Superior temporal gyrus (tissue), 1 donor: ENCODE data around the gene LRRN4CL.
"Not testable (repeated sequence)": the region's sequence is repeated elsewhere in the genome, so short reads cannot be mapped to it uniquely, and the experiment has no call there.

Experiments used
- DNase-seq: peaks from one replicate; pipeline ENCODE4 v3.0.0-alpha.2; 2016; ENCODE audit errors: extremely low spot score

Gene LRRN4CL

DNA sequence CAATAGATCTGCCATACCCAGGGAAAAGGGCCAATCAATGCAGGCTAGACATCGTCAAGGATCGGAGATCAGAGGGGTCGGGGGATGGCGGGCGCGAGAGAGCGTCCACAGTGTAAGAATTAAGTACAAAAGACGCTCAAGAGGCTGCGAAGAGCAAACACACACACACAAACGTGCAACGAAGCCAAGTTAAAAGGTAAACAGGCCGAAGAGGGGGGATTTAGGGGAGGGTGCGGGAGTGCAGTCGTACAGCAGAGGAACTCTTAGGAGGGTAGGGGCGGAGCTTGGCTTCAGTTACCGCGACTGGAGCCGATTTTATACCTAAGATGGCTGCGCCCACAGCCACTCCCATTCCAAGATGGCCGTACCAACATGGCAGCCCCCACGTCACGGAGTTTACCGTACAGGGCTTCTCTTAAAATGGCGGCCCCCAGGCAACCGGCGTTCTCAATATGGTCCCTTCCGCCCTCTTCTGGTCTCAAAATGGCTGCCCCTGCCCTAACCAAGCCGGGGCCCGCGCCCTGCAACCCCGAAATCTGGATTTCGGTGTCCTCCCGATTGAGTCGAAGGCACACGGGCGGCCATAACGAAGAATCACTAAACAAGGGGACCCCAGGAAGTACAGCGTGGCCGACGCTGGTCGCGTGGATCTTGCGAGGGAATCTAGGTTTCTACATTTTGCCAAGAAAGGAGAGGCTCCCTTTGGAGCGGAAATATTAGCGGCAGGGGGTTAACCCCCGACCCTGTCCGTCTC is 20.1 kb upstream of the LRRN4CL start:
- peak; percentile 99 for DNase-seq

DNA sequence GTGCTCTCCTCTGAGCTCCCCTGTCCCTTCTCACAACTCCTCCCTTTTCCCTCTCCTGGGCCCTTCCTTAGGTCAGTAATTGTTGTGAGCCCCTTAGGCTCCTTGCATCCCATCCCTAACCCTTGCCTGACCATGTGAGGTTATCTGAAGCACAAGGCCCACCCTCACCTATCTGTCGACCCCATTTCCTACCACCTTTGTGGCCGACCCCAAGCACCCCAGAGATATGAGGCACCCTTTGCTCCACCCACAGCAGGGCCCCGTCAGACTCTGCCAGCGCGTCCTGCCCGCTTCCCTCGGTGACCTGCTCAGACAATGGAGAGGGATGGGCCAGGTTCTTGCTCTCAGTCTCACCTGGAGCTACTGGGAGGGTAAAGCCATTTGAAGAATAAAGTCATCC is 19.5 kb upstream of the LRRN4CL start:
- no peak for DNase-seq

GRCh38 chr11:62708392-62708791 is 19.1 kb upstream of the LRRN4CL start:
- DNase-seq = peak; percentile 26

- peak; percentile 84 for DNase-seq
Observed at GRCh38 chr11:62707277-62707861, 18.0 kb upstream of the LRRN4CL start, which contains the start of the genes BSCL2 and GNG3. Gene BSCL2, minus strand, starts transcription at chr11:62707424. Its CDS starts 229 bp downstream, at chr11:62707195. Gene GNG3, plus strand, starts transcription at chr11:62707676. Its CDS starts 620 bp downstream, at chr11:62708296.

GRCh38 chr11:62706850-62707247 is 17.5 kb upstream of the LRRN4CL start:
- DNase-seq = no peak

DNA sequence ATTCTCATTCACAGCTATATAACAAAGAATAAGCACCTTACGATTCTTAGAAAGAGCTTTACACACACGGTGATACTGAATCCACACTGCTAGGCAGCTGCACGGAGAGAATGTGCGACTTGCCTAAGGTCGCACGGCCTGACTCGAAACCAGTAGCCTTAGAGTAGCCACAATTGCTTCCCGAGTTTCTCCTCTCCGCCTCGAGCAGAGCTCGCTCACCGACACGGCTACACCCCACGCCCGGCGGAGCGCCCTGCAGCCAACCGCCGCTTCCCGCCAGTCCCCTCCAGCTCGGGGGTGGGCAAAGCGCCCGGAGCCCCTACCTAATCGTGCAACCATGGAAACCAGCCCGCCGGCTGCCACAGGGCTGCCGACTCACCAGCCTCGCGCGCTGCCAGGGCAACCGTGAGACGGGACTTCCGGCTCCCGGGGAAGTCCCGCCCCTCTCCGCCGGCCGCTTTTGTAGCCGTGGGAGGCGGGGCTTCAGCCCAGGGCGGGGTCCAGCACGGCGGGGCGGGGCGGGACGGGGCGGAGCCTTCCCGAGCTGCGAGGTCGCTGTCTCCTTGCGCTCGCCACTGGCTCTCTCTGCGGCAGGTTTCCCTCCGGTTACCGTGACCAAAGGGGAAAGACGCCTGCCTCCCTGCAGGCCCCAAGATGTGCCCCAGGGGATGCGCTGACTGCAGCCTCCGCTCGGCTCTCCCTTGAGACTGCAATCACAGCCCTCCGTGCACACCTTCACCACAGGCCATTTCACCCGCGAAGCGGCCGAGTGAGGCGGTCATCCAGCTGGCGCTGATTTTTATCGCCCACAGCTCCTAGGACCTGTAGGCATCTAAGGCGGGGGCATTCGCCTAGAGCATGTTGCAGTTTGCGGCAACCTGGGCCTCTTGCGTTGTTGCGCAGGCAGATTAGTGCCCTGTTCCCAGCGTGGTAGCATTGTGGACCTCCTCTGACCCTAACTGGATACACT is 16.8 kb upstream of the LRRN4CL start:
- DNase-seq = peak; percentile 94

- DNase-seq = no peak
Observed at GRCh38 chr11:62705413-62705812, 16.1 kb upstream of the LRRN4CL start.

- DNase-seq = not testable (repeated sequence)
Observed at GRCh38 chr11:62703921-62704320, 14.6 kb upstream of the LRRN4CL start.

GRCh38 chr11:62702246-62702645 is 12.9 kb upstream of the LRRN4CL start:
- DNase-seq = no peak

- DNase-seq = peak; percentile 88
Observed at GRCh38 chr11:62694455-62695167, 5.3 kb upstream of the LRRN4CL start.

- DNase-seq = not testable (repeated sequence)
Observed at GRCh38 chr11:62693624-62694023, 4.3 kb upstream of the LRRN4CL start.

- no peak for DNase-seq
Observed at GRCh38 chr11:62688491-62688890, 839 bp downstream of the LRRN4CL start.

GRCh38 chr11:62687508-62688396 is 1.6 kb downstream of the LRRN4CL start:
- DNase-seq = no peak

- no peak for DNase-seq
Observed at GRCh38 chr11:62682518-62682917, 6.8 kb downstream of the LRRN4CL start.

DNA sequence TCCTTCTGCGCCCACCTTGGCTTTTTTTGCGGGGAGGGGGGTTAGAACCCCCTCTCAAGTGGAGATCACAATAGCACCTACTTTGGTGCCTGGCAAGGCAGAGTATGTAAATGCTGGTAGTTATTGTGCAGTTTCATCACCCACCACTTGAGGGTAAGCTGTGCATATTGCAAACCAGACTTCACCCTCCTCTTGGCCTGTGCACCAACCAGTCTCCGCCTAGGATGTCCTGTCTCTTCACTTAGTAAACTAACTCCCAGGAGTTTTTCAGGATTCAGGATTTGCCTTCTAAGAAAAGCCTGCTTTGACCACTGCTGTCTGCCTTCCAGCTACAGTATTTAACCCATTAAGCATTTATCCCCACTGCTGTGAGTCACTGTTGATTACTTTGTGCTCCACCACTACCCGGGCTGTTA is 8.5 kb downstream of the LRRN4CL start:
- no peak for DNase-seq

DNA sequence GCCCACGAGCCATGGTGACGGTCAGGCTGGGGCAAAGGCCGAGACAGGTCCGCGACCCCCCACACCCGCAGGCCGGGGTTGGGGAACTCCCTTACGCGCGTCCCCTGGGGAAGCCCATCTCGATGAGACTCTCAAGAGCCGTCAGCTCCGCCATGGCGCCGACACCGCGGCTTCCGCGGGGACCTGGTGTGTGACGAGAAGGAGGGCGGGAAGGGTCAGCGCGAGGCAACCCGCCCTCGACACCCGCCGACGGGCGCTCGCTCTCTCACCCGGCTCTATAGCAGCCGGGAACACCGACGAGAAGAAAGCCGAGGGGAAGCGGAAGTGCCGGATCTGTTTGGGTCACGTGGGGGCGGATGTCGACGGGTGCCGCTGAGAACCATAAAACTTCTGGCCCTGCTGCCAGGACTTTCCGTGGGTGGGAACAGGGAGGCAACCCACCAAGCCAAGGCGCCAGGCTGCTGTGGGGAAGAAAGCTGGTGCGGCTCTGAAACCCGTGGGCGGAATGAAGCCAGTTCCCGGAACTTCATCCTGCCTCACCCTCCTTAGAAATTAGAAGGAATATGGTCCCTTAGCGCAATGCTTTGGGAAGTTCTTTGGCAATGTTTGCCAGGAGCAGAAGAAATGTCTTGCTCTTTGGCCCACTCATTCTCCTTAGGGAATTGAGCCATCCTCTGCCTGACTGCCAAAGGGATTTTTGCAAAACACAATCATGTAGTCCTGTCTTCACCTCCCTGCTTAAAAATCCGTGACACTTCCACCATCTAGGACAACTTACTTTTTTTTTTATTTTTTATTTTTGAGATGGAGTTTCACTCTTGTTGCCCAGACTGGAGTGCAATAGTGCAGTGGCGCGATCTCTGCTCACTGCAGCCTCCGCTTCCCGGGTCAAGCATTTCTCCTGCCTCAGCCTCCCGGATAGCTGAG is 10.3 kb downstream of the LRRN4CL start, which contains the start of gene UBXN1:
Gene UBXN1 (minus strand): TSS at position 304 of the 927 bp plus-strand sequence. CDS start 150 bp downstream, at position 154.
- peak; percentile 95 for DNase-seq

GRCh38 chr11:62678433-62678769 is 10.9 kb downstream of the LRRN4CL start:
- DNase-seq = no peak

- DNase-seq = no peak
Observed at GRCh38 chr11:62677714-62678113, 11.6 kb downstream of the LRRN4CL start.

GRCh38 chr11:62677156-62677555 is 12.2 kb downstream of the LRRN4CL start:
- no peak for DNase-seq
